AG10803 (cell line): ENCODE data around the gene HS1BP3.

Experiments
- DNase-seq: peaks from one replicate; pipeline ENCODE4 v3.0.0; 2010; ENCODE audit warnings: low read depth
- H3K4me3 ChIP-seq: 2 replicates; pipeline ENCODE4 v1.5.1; 2011; ENCODE audit warnings: mild to moderate bottlenecking, low read length, control low read depth
- TF ChIP-seq, protein P1 (sequence below): conservative IDR thresholded peaks from 2 replicates; pipeline ENCODE4 v1.5.1; 2011; ENCODE audit warnings: mild to moderate bottlenecking, low read length, control low read depth, inconsistent platforms

HS1BP3 gene

DNA sequence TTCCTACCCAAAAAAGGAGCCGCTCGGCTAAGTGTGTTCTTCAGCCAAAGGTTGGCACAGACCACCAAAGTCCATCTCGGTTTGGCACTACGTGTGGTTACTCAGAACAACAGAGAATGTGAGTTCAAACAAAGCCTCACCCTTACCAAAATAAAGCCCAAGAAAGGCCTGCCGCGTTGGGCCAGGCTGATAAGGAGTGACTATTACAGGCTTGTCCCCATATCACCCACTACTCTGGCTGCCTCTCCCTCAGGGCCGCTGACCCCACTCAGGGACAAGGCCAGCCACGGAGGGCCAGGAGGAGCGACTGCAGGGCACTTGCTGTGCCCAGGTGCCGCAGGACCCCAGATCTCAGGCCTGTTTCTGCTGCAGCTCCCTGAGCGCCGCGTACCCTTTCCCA is 13.8 kb downstream of the HS1BP3 start:
- TF ChIP-seq, protein P1, sequence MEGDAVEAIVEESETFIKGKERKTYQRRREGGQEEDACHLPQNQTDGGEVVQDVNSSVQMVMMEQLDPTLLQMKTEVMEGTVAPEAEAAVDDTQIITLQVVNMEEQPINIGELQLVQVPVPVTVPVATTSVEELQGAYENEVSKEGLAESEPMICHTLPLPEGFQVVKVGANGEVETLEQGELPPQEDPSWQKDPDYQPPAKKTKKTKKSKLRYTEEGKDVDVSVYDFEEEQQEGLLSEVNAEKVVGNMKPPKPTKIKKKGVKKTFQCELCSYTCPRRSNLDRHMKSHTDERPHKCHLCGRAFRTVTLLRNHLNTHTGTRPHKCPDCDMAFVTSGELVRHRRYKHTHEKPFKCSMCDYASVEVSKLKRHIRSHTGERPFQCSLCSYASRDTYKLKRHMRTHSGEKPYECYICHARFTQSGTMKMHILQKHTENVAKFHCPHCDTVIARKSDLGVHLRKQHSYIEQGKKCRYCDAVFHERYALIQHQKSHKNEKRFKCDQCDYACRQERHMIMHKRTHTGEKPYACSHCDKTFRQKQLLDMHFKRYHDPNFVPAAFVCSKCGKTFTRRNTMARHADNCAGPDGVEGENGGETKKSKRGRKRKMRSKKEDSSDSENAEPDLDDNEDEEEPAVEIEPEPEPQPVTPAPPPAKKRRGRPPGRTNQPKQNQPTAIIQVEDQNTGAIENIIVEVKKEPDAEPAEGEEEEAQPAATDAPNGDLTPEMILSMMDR: no peak
- no peak for DNase-seq
- no peak overlapping the region for H3K4me3 ChIP-seq

DNA sequence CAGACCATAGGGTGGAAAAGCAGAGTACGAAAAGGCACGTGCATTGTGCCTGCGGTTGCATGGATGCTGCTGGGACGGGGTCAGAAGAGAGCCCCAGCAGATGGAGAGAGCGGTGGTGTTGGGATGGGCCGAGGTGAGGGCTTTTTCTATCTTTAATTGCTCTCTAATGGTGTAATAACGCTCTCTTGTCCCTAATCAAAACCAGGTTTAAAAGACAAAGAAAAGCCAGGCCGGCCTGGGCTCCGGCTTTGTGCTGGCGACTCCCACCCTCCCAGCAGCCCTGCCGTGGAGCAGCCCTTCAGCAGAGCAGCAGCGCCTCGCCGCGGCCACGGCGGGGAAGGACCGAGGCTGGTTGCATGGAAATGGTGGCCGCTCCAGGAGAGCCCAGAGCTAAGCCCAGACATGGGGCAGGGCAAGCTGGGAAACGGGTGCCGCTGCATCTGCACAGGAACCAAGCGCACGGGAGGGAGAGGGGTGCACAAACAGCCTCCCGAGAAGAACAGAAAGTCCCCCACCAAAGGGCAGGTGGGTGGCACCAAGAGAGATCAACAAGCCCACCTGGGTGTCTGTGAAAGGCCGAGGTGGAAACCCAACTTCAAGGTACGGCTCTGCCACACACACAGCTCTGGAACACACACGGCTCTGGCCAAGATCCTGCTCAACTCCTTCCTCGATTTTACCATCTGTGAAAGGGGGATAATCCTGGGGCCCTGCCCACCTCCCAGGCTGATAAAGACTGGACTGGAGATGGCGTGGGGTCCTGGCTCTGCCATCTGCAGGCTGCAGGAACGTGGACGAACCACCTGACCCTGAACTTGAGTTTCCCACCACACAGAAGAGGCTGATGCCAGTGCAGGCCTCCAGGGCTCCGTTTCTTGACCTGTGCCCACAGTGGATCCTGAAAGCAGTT is 15.0 kb downstream of the HS1BP3 start:
- TF ChIP-seq, protein P1: peak; percentile 91
- 0 out of 2 replicates have a peak overlapping the region, but pooled peaks have one; percentile 8 for H3K4me3 ChIP-seq
- DNase-seq: peak; percentile 83

DNA sequence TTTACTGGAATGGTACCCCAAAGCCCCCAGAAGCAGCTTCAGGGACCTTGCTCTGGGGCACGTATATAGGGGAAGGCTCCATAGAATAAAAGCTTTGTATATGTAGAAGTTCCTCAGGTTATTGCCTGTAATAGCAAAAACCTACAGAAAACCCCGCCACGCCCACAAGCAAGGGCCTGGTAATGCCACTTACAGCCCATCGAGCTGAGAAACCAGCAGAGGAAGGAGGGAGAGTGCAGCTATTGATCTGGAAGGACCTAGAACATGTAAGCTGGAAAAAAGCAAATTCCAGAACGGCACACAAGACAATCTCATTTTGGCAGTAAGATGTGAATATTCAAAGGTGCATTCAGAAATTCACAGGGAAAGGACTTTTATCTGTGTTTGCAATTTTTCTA is 15.8 kb downstream of the HS1BP3 start:
- TF ChIP-seq, protein P1: no peak
- H3K4me3 ChIP-seq: no peak overlapping the region
- DNase-seq: no peak

DNA sequence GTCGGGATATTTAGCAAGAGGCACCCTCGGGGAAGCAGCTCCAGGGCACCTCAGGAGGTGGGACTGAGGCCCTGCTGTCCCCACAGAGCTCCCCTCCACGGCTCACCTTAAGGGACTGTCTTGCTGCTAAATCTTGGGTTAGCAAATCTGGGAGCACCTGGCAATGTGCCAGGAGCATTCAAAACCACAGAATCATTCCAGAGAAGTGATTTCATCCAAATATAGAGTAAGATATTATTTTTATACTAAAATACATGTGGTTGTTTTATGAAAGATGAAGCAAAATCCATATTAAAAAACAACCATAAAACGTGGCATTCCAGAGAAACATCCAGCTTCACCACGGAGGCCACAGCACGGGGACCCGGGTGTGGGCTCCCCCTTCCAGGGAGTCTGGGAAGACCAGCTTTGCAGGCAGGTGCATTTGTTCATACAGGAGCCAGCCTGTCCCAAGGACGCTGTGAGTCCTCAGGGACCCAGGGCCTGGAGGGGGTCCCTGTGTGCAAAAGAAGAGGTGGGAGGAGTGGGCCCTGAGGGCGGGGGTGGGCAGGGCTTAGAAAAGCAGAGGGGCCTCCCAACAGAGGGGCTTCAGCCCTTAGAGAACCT is 16.3 kb downstream of the HS1BP3 start:
- no peak overlapping the region for H3K4me3 ChIP-seq
- TF ChIP-seq, protein P1: no peak
- peak; percentile 59 for DNase-seq

DNA sequence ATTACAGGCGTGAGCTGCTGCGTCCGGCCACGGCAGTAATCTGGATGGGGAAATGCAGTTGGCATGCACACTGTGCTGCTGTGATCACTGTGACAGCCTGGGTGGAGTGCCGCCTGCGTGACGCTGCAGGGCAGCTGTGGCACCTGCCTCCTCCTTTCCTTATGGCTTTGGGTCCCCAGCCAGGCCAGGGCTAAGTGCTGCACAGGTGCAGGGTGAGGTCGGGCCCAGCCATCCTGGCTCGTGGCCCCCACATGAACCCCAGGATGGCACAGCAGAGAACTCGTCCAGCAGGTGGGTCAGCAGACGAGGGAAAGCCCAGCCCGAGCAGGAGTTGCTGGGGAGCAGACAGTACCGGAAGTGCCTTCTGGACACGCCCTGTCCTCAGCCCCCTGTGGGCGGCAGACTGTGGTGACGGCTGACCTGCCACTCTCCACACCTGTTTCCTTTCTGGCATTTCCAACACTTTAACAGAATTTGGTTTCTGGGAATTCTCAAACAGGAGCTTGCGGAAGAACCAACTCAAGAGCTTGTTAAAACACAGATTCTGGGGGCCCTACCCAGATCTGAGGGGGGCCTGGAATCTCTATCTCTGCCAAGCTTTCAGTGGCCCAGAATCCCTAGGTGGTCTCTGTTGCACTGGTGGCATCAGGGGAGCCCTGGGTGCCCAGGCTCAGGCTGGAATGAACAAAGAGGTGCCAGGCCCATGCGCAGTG is 16.9 kb downstream of the HS1BP3 start:
- TF ChIP-seq, protein P1: no peak
- H3K4me3 ChIP-seq: no peak overlapping the region
- DNase-seq: no peak

DNA sequence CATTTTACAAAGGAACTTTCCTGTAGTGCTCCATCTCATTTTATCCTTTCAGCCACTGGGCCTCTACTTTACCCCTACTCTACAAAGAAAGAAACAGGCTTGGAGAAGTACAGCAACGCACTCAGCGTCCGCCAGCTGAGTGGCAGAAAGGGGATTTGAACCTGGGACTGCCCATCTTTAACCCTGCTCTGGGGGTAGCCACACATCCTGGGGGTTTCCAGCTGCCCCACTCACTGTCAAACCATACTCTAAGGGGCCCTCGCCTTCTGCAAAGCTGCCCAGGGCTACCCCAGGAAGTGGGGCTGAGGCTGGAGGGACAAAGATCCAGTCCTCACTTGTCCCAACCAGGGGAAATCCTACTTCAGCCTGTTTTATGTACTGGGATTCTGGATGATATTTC is 17.9 kb downstream of the HS1BP3 start:
- DNase-seq: no peak
- TF ChIP-seq, protein P1: no peak
- no peak overlapping the region for H3K4me3 ChIP-seq
